T-helper 1 cell treated with Interleukin-12 subunit alpha and Interleukin-12 subunit beta and Interleukin-4 antibody, amounts not matched to agents 30 μg/mL and 1 μg/mL, for 36 hours (primary cell): ENCODE measurements around the gene PACSIN1.

ENCODE experiments used
- H3K27ac Mint-ChIP-seq: one replicate; pipeline ENCODE4 v1.8.0; 2021; ENCODE audit warnings: mild to moderate bottlenecking, mixed read lengths
- H3K27me3 Mint-ChIP-seq: one replicate; pipeline ENCODE4 v1.8.0; 2021; ENCODE audit warnings: low read depth, mixed read lengths
- H3K36me3 Mint-ChIP-seq: one replicate; pipeline ENCODE4 v1.8.0; 2021; ENCODE audit warnings: low read depth, mixed read lengths
- H3K4me1 Mint-ChIP-seq: one replicate; pipeline ENCODE4 v1.8.0; 2021; ENCODE audit warnings: low read depth, mixed read lengths
- H3K4me3 Mint-ChIP-seq: one replicate; pipeline ENCODE4 v1.8.0; 2021; ENCODE audit warnings: mild to moderate bottlenecking, moderate library complexity, mixed read lengths
- H3K9me3 Mint-ChIP-seq: one replicate; pipeline ENCODE4 v1.8.0; 2021; ENCODE audit warnings: mixed read lengths

PACSIN1 gene

DNA sequence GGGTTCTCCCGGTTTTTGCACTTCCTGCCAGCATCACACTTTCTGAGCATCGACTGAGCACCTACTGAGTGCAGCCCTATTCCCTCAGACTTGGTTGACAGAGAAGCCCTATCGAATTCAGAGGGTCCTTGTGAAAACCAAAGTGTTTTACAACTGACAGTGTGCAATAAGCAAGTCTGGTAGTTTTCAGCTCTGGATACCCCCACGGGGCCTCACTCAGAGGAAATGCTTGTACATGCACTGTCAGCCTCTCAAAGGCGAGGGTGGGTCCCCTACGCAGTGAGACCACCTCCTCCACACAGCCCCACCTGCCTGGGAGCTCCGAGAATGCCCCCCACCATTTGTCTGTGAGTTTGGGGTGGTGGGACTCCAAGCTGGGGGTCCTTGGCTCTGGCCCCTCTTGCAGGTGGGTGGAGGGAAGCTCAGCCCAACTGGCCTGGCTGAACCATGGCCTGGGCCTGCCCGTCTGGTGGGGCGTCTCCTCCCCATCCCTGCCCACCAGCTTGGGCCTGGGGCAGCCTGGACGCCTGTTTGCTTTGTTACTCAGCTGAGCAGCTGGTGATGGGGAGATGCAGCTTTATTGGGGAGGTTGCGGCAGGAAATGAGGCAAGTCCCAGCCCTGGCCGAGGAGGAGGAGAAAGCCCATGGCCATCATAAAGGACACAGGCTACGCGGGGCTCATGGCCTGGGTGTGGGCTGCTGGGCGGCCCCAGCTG lies 88.6 kb downstream of the PACSIN1 start:
- H3K36me3 Mint-ChIP-seq: no peaks in the 10 kb centered on the region
- H3K9me3 Mint-ChIP-seq: no peaks in the 10 kb centered on the region
- H3K4me3 Mint-ChIP-seq: no peak overlapping the region
- H3K4me1 Mint-ChIP-seq: peaks cover 9% of the 10 kb centered on the region
- no peak overlapping the region for H3K27ac Mint-ChIP-seq
- no peaks in the 10 kb centered on the region for H3K27me3 Mint-ChIP-seq

DNA sequence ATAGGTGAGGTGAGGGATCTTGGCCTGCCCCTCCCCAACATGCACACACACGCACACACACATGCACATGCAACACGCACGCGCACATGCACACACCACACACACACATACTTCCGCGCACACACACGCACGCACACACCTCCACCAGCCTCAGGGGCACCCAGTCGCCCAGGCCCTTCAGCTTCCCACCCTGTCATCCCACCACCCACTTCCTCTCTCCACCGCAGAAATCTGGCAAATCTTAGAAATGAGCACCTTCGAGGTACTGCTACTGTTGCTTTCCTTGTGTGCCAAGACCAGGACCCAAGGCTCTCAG lies 89.1 kb downstream of the PACSIN1 start:
- H3K4me1 Mint-ChIP-seq: peaks cover 9% of the 10 kb centered on the region
- H3K36me3 Mint-ChIP-seq: no peaks in the 10 kb centered on the region
- no peak overlapping the region for H3K27ac Mint-ChIP-seq
- no peaks in the 10 kb centered on the region for H3K27me3 Mint-ChIP-seq
- no peak overlapping the region for H3K4me3 Mint-ChIP-seq
- H3K9me3 Mint-ChIP-seq: no peaks in the 10 kb centered on the region

DNA sequence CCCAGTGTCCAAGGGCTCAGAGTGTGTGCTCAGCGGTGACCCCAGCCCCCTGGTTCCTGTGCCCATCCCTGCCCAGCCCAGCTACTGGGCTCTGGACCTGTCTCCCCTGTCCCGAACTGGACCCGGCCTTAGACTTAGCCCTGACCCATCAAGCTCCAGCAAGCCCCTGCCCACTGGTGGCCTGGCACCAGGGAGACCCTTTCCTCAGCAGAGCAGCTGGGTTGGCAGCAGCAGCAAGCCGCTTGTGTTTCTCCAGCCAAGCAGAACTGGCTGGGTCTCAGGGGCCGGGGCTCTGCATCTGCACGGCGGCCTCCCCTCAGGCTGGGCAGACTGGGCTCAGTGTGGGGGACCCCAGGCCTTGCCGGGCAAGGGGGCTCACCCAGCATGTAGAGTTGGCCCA lies 89.5 kb downstream of the PACSIN1 start:
- Mint-ChIP-seq H3K27ac (no peak overlapping the region), H3K36me3 (no peaks in the 10 kb centered on the region), H3K4me1 (peaks cover 9% of the 10 kb centered on the region), H3K27me3 (no peaks in the 10 kb centered on the region), H3K9me3 (no peaks in the 10 kb centered on the region), H3K4me3 (no peak overlapping the region)

DNA sequence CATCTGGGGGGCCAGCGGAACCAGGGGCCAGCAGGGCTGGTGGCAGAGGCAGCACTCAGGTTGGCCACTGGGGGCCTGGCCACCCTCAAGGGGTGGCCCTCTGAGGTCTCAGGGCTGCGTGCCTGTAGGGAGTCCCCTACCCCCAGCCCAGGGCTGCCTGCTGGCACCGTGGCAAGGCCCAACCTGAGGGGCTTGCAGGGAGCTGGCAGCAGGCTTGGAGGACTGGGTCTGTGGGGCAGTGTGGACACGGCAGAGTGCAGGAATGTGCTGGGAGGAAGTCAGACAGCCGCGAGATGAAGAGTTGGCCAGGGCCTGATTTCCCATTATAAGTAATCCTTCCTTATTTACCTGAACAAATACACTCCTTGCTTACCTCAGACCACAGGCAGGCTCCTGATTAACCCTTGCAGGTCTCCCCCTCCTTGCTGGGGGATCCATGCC lies 90.2 kb downstream of the PACSIN1 start, which contains the start of gene SPDEF:
SPDEF (minus strand) TSS at position 299 of the 441 bp plus-strand sequence. CDS start 11,874 bp downstream, outside the sequence.
- Mint-ChIP-seq H3K9me3 (no peaks in the 10 kb centered on the region), H3K36me3 (no peaks in the 10 kb centered on the region), H3K27ac (no peak within 1 kb of the TSS), H3K4me1 (peaks cover 9% of the 10 kb centered on the region), H3K4me3 (no peak within 1 kb of the TSS), H3K27me3 (no peaks in the 10 kb centered on the region)

GRCh38 chr6:34556493-34556892 lies 90.6 kb downstream of the PACSIN1 start:
- no peak overlapping the region for H3K4me3 Mint-ChIP-seq
- H3K36me3 Mint-ChIP-seq: no peaks in the 10 kb centered on the region
- H3K27ac Mint-ChIP-seq: no peak overlapping the region
- no peaks in the 10 kb centered on the region for H3K9me3 Mint-ChIP-seq
- no peaks in the 10 kb centered on the region for H3K27me3 Mint-ChIP-seq
- peaks cover 9% of the 10 kb centered on the region for H3K4me1 Mint-ChIP-seq

GRCh38 chr6:34557228-34557627 lies 91.4 kb downstream of the PACSIN1 start:
- no peaks in the 10 kb centered on the region for H3K9me3 Mint-ChIP-seq
- H3K27me3 Mint-ChIP-seq: no peaks in the 10 kb centered on the region
- H3K4me3 Mint-ChIP-seq: no peak overlapping the region
- no peaks in the 10 kb centered on the region for H3K36me3 Mint-ChIP-seq
- no peak overlapping the region for H3K27ac Mint-ChIP-seq
- H3K4me1 Mint-ChIP-seq: peaks cover 9% of the 10 kb centered on the region

DNA sequence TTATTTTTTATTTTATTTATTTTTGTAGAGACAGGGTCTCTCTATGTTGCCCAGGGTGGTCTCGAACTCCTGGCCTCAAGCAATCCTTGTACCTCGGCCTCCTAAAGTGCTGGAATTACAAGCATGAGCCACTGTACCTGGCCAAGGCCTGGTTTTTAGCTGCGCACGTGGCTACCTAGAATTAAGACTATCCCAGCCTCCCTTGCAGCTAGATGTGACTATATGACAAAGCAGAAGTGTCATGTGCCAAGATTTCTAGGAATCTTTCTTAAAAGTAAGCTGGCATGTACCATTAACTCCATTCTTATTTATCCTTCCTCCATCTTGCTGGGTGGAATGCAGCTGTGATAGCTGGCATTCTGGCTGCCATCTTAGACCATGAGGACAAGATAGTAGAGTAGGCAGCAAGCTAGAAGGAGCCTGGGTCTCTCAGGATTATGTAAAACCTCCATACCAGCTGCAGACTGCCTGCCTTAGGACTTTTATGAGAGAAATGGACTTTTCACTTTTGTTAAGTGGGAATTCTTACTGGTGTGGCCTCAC lies 92.4 kb downstream of the PACSIN1 start:
- Mint-ChIP-seq H3K9me3 (no peaks in the 10 kb centered on the region), H3K36me3 (no peaks in the 10 kb centered on the region), H3K4me3 (no peak overlapping the region), H3K27ac (no peak overlapping the region), H3K27me3 (no peaks in the 10 kb centered on the region), H3K4me1 (peaks cover 9% of the 10 kb centered on the region)

DNA sequence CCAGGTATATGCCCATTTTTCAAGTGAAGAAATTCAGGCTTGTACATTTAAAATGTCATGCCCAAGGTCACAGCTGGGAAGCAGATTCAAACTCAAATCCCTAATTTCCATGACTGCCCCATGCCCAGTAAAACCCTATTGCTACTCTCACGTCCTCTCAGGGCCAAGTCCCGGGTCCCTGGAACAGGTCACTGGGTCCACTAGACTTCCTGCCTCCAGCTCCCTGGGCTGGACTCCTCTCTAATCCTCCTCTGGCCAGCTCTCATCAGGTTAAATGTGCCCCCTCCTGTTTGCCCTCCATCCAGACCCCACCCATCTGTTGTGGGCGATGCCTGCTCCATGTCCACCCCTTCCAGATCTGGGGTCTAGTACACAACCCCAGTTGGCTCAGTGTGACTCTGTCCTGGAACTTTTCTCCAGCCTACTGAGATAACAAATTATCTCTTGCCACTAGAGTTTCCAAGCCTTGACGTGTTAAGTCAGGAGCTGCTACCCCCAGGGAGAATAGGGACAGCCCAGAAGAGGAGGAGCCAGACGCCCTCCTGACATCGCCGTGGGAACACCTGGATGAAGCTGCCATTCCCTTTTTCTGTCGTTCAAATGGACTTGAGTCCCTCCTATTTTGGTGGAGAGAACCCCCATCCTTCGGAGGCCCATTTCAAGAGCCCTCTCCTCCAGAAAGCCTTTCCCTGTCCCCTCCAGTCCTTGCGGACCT lies 93.9 kb downstream of the PACSIN1 start:
- H3K4me1 Mint-ChIP-seq: peaks cover 3% of the 10 kb centered on the region
- H3K27me3 Mint-ChIP-seq: no peaks in the 10 kb centered on the region
- H3K36me3 Mint-ChIP-seq: no peaks in the 10 kb centered on the region
- no peak overlapping the region for H3K4me3 Mint-ChIP-seq
- no peaks in the 10 kb centered on the region for H3K9me3 Mint-ChIP-seq
- no peak overlapping the region for H3K27ac Mint-ChIP-seq

DNA sequence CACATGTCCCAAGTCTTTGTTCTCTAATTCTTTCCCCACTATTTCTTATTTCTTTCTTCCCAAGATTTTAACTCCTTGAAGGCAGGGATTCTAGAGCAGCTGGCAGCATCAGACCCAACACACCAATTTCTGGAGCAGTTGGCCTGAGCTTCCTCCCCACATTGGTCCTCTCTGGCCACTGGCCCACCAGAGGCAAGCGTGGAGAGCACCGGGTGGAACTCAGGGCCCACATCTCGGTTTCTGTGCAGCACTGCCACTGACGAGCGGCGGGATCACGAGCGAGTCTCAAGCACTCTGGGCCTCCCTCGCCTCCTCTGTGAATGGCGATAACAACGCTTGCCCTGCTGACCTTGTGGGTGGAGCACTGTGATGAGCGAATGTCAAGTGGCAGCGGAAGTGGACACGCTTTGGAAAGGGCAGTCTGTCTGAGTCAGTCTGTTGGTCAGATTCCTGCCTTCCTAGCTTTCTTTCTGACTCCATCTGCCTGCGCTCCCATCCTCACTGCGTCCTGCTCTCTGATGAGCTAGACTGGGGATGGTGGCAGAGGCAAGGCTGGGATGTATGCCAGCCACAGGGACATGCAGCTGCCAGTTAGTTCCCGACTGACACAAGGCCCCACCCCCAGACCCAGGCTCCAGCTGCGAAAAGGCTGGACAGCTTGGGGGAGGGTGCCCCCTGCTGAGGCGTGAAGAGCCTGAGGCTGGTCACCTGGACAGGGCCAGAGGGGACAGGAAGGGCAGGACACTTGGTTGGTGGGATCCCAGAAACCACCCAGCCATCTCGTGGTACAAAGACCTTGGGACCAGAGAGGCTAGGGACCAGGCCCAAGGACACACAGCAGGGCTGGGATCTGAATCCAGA lies 94.7 kb downstream of the PACSIN1 start:
- Mint-ChIP-seq H3K9me3 (no peaks in the 10 kb centered on the region), H3K27ac (no peak overlapping the region), H3K27me3 (no peaks in the 10 kb centered on the region), H3K4me3 (no peak overlapping the region), H3K4me1 (no peaks in the 10 kb centered on the region), H3K36me3 (no peaks in the 10 kb centered on the region)

GRCh38 chr6:34561227-34561530 lies 95.3 kb downstream of the PACSIN1 start:
- no peaks in the 10 kb centered on the region for H3K27me3 Mint-ChIP-seq
- H3K27ac Mint-ChIP-seq: no peak overlapping the region
- no peak overlapping the region for H3K4me3 Mint-ChIP-seq
- H3K36me3 Mint-ChIP-seq: no peaks in the 10 kb centered on the region
- H3K4me1 Mint-ChIP-seq: no peaks in the 10 kb centered on the region
- no peaks in the 10 kb centered on the region for H3K9me3 Mint-ChIP-seq

GRCh38 chr6:34562350-34562749 lies 96.5 kb downstream of the PACSIN1 start:
- no peaks in the 10 kb centered on the region for H3K9me3 Mint-ChIP-seq

DNA sequence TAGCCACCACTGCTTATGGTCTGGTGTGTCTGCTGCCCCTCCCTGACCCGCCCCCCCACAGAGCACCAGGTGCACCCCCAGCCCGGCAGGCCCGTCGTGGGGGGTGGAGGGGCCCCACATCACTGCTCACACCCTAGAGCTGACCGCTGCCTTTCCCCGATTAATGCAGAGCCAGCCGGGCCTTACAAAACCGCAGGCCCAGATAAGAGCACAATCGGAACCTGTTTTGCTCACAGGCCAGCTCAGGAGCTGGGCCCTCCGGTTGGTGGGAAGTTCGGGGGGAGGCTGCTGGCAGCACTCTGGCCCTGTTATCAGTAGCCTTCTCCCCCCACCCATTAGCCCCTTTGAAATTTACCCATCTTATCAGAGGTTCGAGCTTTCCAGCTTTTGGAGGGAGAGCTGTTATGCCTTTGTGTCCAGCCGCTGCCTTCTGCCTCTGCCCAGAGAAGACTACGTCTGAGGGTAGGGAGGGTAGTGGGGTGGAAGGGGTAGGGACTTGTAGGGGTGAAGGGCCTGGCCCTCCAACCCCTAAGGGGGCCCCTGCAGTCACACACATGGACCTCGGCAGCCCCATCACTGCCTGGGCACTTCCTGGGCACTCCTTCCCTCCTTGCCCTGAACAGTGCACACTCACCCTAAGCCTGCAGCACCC lies 97.1 kb downstream of the PACSIN1 start:
- Mint-ChIP-seq H3K27ac (no peak overlapping the region), H3K4me1 (no peaks in the 10 kb centered on the region), H3K27me3 (no peaks in the 10 kb centered on the region), H3K9me3 (no peaks in the 10 kb centered on the region), H3K36me3 (no peaks in the 10 kb centered on the region), H3K4me3 (no peak overlapping the region)

More at GRCh38 chr6:34562350-34562749, 96.5 kb downstream of the PACSIN1 start:
- H3K27me3 Mint-ChIP-seq: no peaks in the 10 kb centered on the region
- no peak overlapping the region for H3K4me3 Mint-ChIP-seq
- no peaks in the 10 kb centered on the region for H3K36me3 Mint-ChIP-seq
- H3K27ac Mint-ChIP-seq: no peak overlapping the region
- H3K4me1 Mint-ChIP-seq: no peaks in the 10 kb centered on the region

DNA sequence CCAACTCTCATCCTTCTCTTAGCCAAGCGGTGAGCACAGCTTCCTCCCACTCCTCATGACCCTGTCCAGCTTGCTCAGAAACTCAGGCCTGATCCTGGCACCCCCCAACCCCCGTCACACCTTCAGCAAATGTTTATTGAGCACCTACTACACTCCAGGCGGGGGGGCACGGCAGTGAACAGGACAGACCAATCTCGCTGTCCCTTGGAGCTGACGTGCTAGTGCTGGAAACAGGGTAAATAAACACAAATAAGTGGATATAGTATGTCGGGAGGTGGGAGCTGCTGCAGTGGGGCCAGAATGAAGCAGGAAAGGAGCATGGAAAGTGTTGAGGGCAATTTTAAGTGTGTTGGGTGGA lies 97.6 kb downstream of the PACSIN1 start:
- H3K27ac Mint-ChIP-seq: no peak overlapping the region
- H3K9me3 Mint-ChIP-seq: no peaks in the 10 kb centered on the region
- H3K4me3 Mint-ChIP-seq: no peak overlapping the region
- H3K27me3 Mint-ChIP-seq: no peaks in the 10 kb centered on the region
- H3K36me3 Mint-ChIP-seq: no peaks in the 10 kb centered on the region
- H3K4me1 Mint-ChIP-seq: no peaks in the 10 kb centered on the region

DNA sequence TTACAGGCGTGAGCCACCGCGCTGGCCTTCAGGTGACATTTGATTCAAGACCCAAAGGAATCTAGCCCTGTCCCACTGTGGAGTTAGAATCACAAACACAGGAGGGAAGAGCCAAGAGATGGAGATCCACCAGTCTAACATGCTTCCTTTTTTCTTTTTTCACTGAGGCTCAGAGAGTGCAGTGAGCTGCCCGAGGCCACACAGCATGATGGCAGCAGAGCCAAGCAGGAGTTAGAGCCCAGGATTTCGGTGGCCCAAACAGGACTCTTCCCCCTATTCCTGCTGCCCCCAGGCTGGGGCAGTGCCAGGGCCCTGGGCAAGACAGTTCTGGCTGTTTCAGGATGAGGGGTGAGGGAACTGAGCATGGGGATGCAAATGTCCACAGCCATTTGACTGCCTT lies 98.3 kb downstream of the PACSIN1 start:
- no peaks in the 10 kb centered on the region for H3K4me1 Mint-ChIP-seq
- no peaks in the 10 kb centered on the region for H3K36me3 Mint-ChIP-seq
- H3K27ac Mint-ChIP-seq: no peak overlapping the region
- H3K4me3 Mint-ChIP-seq: no peak overlapping the region
- H3K27me3 Mint-ChIP-seq: no peaks in the 10 kb centered on the region
- H3K9me3 Mint-ChIP-seq: no peaks in the 10 kb centered on the region
